ENCODE results near the gene ABT1. TPM values are rescaled to one million over a fixed set of nuclear protein-coding genes. Genes with fewer than 3 reads are reported as not detected.

The ABT1 gene
- total and polyA plus RNA-seq, 2 donors (not counting 1 experiment from before 2014, with no cell fraction given) = 17.6 to 29.8 TPM

DNA sequence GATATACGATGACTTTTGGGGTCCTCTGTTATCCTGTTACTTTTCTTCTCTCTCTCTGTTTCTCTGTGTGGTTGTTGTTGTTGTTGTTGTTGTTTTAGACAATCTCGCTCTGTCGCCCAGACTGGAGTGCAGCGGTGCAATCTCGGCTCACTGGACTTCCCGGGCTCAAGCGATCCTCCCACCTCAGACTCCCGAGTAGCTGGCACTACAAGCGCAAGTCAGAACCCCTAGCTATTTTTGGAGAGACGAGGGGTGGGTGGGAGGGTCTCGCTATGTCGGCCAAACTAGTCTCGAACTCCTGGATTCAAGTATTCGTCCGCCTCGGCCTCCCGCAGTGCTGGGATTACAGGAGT, 19.1 kb upstream of the ABT1 start:
- WGBS (ENCODE audit: insufficient coverage) = 47% methylated on average over 12 of the region's 17 CpGs
- ATAC-seq (ENCODE audit: low read depth) (no peak), DNase-seq (no peak)
- peak overlapping the region; percentile 73 for H3K4me3 Mint-ChIP-seq
- H3K4me1 Mint-ChIP-seq = peaks cover 17% of the 10 kb centered on the region
- H3K27me3 Mint-ChIP-seq = peaks cover 15% of the 10 kb centered on the region
- H3K4me2 ChIP-seq (replicated peaks; ENCODE audit: low read depth, low read length, poor library complexity, severe bottlenecking) = peak overlapping the region; percentile 66
- H3K36me3 ChIP-seq (replicated peaks in 1 of 2; ENCODE audit: control extremely low read depth in 1 of 2, control insufficient read depth in 1 of 2, extremely low read depth in 1 of 2, insufficient read depth in 2 of 2, low read length in 1 of 2) = no peaks in the 10 kb centered on the region
- ChIA-PET POLR2A (no interaction called here), CTCF (interaction anchor here (1.4 to 9.5 kb wide), 4 partner anchors 9 to 24 kb away, joined by 4 to 132 read pairs (median 12); no protein-coding TSS in a partner anchor)
- H3K9me3 Mint-ChIP-seq (ENCODE audit: insufficient read depth) = peaks cover 2% of the 10 kb centered on the region
- peaks cover 7 to 18% (median 14%) of the 10 kb centered on the region in 3 donors for H3K9me3 ChIP-seq (ENCODE audit: control extremely low read depth in 1 of 3, control insufficient read depth in 2 of 3, insufficient read depth in 1 of 3, low read length in 2 of 3)
- no peak overlapping the region for H3K27ac Mint-ChIP-seq
- H3K27ac ChIP-seq (ENCODE audit: low read length in 2 of 2) = no peak overlapping the region
- peak overlapping the region; percentile 33 for H3K9ac ChIP-seq (ENCODE audit: low read length)
- intact Hi-C loops (cut with micrococcal nuclease) = no loop called here
- peaks cover 0 to 20% (median 8%) of the 10 kb centered on the region in 4 experiments for H3K27me3 ChIP-seq (replicated peaks in 1 of 4; ENCODE audit: control extremely low read depth in 1 of 4, control insufficient read depth in 3 of 4, insufficient read depth in 4 of 4, low read length in 3 of 4)
- peak overlapping the region; percentile 62 for H2AFZ ChIP-seq (ENCODE audit: insufficient read depth, low read depth, low read length, poor library complexity, severe bottlenecking)
- no peaks in the 10 kb centered on the region for H4K20me1 ChIP-seq (ENCODE audit: control insufficient read depth, insufficient read depth, low read length, poor library complexity, severe bottlenecking)
- H3K79me2 ChIP-seq (ENCODE audit: control insufficient read depth, insufficient read depth, low read length) = no peaks in the 10 kb centered on the region
- peak overlapping the region; percentile 23 to 46 (median 41) for H3K4me3 ChIP-seq (ENCODE audit: control extremely low read depth in 1 of 5, extremely low read depth in 1 of 5, insufficient read depth in 1 of 5, low read depth in 2 of 5, low read length in 4 of 5)
- H3K4me1 ChIP-seq (ENCODE audit: control insufficient read depth in 2 of 2, insufficient read depth in 2 of 2, low read length in 2 of 2) = peaks cover 15% of the 10 kb centered on the region in 2 donors
- no peak for TF ChIP-seq EZH2 (IDR thresholded peaks at IDR 0.05; ENCODE audit: borderline replicate concordance, insufficient read depth, low read depth, low read length, poor library complexity, severe bottlenecking)
- TF ChIP-seq CTCF (IDR thresholded peaks at IDR 0.05) = no peak

GRCh38 chr6:26578279-26578678, 18.5 kb upstream of the ABT1 start:
- DNase-seq (no peak), ATAC-seq (ENCODE audit: low read depth) (no peak)
- no peak overlapping the region for H2AFZ ChIP-seq (ENCODE audit: insufficient read depth, low read depth, low read length, poor library complexity, severe bottlenecking)
- Mint-ChIP-seq H3K27me3 (peaks cover 19% of the 10 kb centered on the region), H3K27ac (no peak overlapping the region), H3K4me3 (peak overlapping the region; percentile 49), H3K9me3 (ENCODE audit: insufficient read depth) (peaks cover 2% of the 10 kb centered on the region), H3K4me1 (peaks cover 15% of the 10 kb centered on the region)
- H3K4me2 ChIP-seq (replicated peaks; ENCODE audit: low read depth, low read length, poor library complexity, severe bottlenecking) = no peak overlapping the region
- ChIA-PET POLR2A (no interaction called here), CTCF (interaction anchor here (1.4 to 2.6 kb wide), 4 partner anchors 10 to 24 kb away, joined by 4 to 15 read pairs (median 8); no protein-coding TSS in a partner anchor)
- TF ChIP-seq EZH2 (IDR thresholded peaks at IDR 0.05; ENCODE audit: borderline replicate concordance, insufficient read depth, low read depth, low read length, poor library complexity, severe bottlenecking) = no peak
- no peak for TF ChIP-seq CTCF (IDR thresholded peaks at IDR 0.05)
- H3K79me2 ChIP-seq (ENCODE audit: control insufficient read depth, insufficient read depth, low read length) = no peaks in the 10 kb centered on the region
- no peak overlapping the region for H3K4me3 ChIP-seq (ENCODE audit: control extremely low read depth in 1 of 5, extremely low read depth in 1 of 5, insufficient read depth in 1 of 5, low read depth in 2 of 5, low read length in 4 of 5)
- H4K20me1 ChIP-seq (ENCODE audit: control insufficient read depth, insufficient read depth, low read length, poor library complexity, severe bottlenecking) = no peaks in the 10 kb centered on the region
- no peaks in the 10 kb centered on the region for H3K36me3 ChIP-seq (replicated peaks in 1 of 2; ENCODE audit: control extremely low read depth in 1 of 2, control insufficient read depth in 1 of 2, extremely low read depth in 1 of 2, insufficient read depth in 2 of 2, low read length in 1 of 2)
- H3K9ac ChIP-seq (ENCODE audit: low read length) = no peak overlapping the region
- no peak overlapping the region for H3K27ac ChIP-seq (ENCODE audit: low read length in 2 of 2)
- H3K4me1 ChIP-seq (ENCODE audit: control insufficient read depth in 2 of 2, insufficient read depth in 2 of 2, low read length in 2 of 2) = peaks cover 12 to 13% of the 10 kb centered on the region in 2 donors
- H3K27me3 ChIP-seq (replicated peaks in 1 of 4; ENCODE audit: control extremely low read depth in 1 of 4, control insufficient read depth in 3 of 4, insufficient read depth in 4 of 4, low read length in 3 of 4) = peaks cover 0 to 24% (median 10%) of the 10 kb centered on the region in 4 experiments
- intact Hi-C loops (cut with micrococcal nuclease) = no loop called here
- WGBS (ENCODE audit: insufficient coverage) = 100% methylated on average over 1 of the region's 6 CpGs
- H3K9me3 ChIP-seq (ENCODE audit: control extremely low read depth in 1 of 3, control insufficient read depth in 2 of 3, insufficient read depth in 1 of 3, low read length in 2 of 3) = peaks cover 7 to 18% (median 14%) of the 10 kb centered on the region in 3 donors

Data from B cell (primary cell).